A673 (cell line): ENCODE measurements around the gene WFS1. TPM values are rescaled to one million over a fixed set of nuclear protein-coding genes. Genes with fewer than 3 reads are reported as not detected.

ENCODE experiments used
- BruUV-seq: library from RNA; stranded (reverse); fragments of 400-500 nt; replicated peaks from 2 replicates; lab custom pipeline; 2021; lab: Mats Ljungman, UMichigan
- CTCF ChIA-PET: fragments of 300-600 bp; sonication (Branson Sonifier 250); formaldehyde crosslinking; loops from one replicate; lab custom pipeline; 2022; ENCODE audit warnings: antibody characterized with exemption; lab: Charles Lee
- POLR2A ChIA-PET: fragments of 300-600 bp; sonication (Branson Sonifier 250); formaldehyde crosslinking; loops from one replicate; lab custom pipeline; 2022; ENCODE audit warnings: antibody characterized with exemption; ENCODE audit not compliant: low non-redundant PET; lab: Charles Lee
- DNase-seq: peaks from one replicate; pipeline ENCODE4 v3.0.0-alpha.2; 2015; ENCODE audit warnings: low spot score
- H3K27ac ChIP-seq: fragments of 200-600 bp; sonication (generic); 2 replicates; pipeline ENCODE4 v1.5.1; 2016; ENCODE audit warnings: mixed run types, low read depth, mild to moderate bottlenecking, mixed read lengths, antibody characterized with exemption, low read length; ENCODE audit not compliant: poor library complexity, severe bottlenecking
- H3K27me3 ChIP-seq: fragments of 200-600 bp; sonication (generic); replicated peaks from 2 replicates; pipeline ENCODE4 v1.6.1; 2017; ENCODE audit warnings: mixed run types, low read depth, mild to moderate bottlenecking, mixed read lengths, antibody characterized with exemption, low read length; ENCODE audit not compliant: insufficient read depth, poor library complexity
- H3K36me3 ChIP-seq: fragments of 200-600 bp; sonication (generic); 2 replicates; pipeline ENCODE4 v1.6.1; 2016; ENCODE audit warnings: mixed run types, mild to moderate bottlenecking, mixed read lengths, antibody characterized with exemption, low read length; ENCODE audit not compliant: insufficient read depth, poor library complexity, severe bottlenecking
- H3K4me1 ChIP-seq: fragments of 200-600 bp; sonication (generic); 2 replicates; pipeline ENCODE4 v1.6.1; 2017; ENCODE audit warnings: mixed run types, mild to moderate bottlenecking, mixed read lengths, antibody characterized with exemption, low read length; ENCODE audit not compliant: insufficient read depth, poor library complexity, severe bottlenecking
- H3K4me3 ChIP-seq: fragments of 200-600 bp; sonication (generic); 2 replicates; pipeline ENCODE4 v1.5.1; 2016; ENCODE audit warnings: low read depth, mixed run types, mild to moderate bottlenecking, mixed read lengths, low read length; ENCODE audit not compliant: poor library complexity, severe bottlenecking
- H3K9me3 ChIP-seq: fragments of 200-600 bp; sonication (generic); 2 replicates; pipeline ENCODE4 v1.6.1; 2016; ENCODE audit warnings: mixed run types, low read depth, mild to moderate bottlenecking, mixed read lengths, antibody characterized with exemption, low read length; ENCODE audit not compliant: poor library complexity, severe bottlenecking
- CTCF ChIP-seq: fragments of 300-800, 200-600 bp; sonication (generic); conservative IDR thresholded peaks from 2 replicates; pipeline ENCODE4 v1.5.1; 2017; ENCODE audit warnings: low read depth, mild to moderate bottlenecking, antibody characterized with exemption, low read length, moderate library complexity, mixed read lengths
- EZH2 ChIP-seq: fragments of 200-600 bp; sonication (generic); IDR thresholded peaks from 2 replicates; pipeline ENCODE4 v1.6.1; 2017; ENCODE audit warnings: borderline replicate concordance, low read depth, mild to moderate bottlenecking, mixed read lengths, antibody characterized with exemption, low read length; ENCODE audit not compliant: poor library complexity, severe bottlenecking
- intact Hi-C: fragments of 100-400 bp; cut with micrococcal nuclease; formaldehyde crosslinking; loops from one replicate; pipeline ENCODE4 v1.10.0; 2022; ENCODE audit not compliant: unreplicated experiment
- total RNA-seq: library from RNA; stranded (reverse); gene quantifications from 2 replicates; pipeline ENCODE4 v1.2.3, GENCODE V29; 2021

Gene WFS1
- total RNA-seq, 1 experiment from 2014 or later: 14.0 TPM

- Histone ChIP-seq H3K4me3 (no peak overlapping the region), H3K27ac (no peak overlapping the region), H3K36me3 (no peaks in the 10 kb centered on the region), H3K9me3 (no peaks in the 10 kb centered on the region), H3K4me1 (no peaks in the 10 kb centered on the region), H3K27me3 (peaks cover 22% of the 10 kb centered on the region)
- CTCF ChIA-PET: no interaction called here
- TF ChIP-seq EZH2: no peak
- no TSS peak for BruUV-seq
- POLR2A ChIA-PET: no interaction called here
- no peak for DNase-seq
- intact Hi-C loops: no loop called here
These were observed 46.9 kb downstream of the WFS1 start for GRCh38 chr4:6316461-6317003.

- CTCF ChIA-PET: no interaction called here
- intact Hi-C loops: no loop called here
- Histone ChIP-seq H3K27ac (no peak overlapping the region), H3K27me3 (peaks cover 18% of the 10 kb centered on the region), H3K9me3 (no peaks in the 10 kb centered on the region), H3K4me1 (no peaks in the 10 kb centered on the region), H3K36me3 (no peaks in the 10 kb centered on the region), H3K4me3 (no peak overlapping the region)
- no peak for DNase-seq
- POLR2A ChIA-PET: no interaction called here
- BruUV-seq: no TSS peak
- TF ChIP-seq CTCF (no peak), EZH2 (no peak)
These were observed 48.6 kb downstream of the WFS1 start for GRCh38 chr4:6318206-6318605.

DNA sequence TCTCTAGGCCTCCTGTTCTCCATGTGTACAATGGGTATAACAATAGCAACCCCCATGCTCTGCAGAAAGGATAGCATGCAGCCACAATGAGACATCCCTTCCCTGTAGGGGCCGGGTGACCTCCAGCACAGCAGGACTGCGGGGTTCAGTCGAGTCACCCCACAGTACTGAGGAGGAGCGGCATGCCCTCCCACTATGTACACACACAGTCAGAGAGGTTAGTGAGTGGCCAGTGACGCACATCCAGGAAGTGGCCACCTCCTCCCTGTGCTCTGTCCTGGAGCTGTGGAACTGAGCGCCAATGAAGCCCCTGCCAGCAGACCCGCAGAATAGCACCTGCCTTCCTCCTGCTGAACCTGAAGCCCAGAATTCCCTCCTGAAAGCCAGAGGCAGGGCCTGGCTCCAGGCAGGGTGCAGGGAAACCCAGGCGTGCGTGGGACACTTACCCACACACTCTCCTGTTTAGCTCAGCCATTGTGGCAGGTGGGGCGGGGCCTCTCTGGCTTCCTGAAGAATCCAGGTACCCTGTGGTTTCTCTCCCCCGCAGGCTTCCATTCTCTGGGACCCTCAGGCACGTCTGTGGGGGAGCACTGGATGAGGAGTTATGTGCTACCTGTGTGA lies 50.0 kb downstream of the WFS1 start:
- BruUV-seq: no TSS peak
- Histone ChIP-seq H3K4me3 (no peak overlapping the region), H3K27ac (no peak overlapping the region), H3K36me3 (no peaks in the 10 kb centered on the region), H3K27me3 (peaks cover 18% of the 10 kb centered on the region), H3K9me3 (no peaks in the 10 kb centered on the region), H3K4me1 (peaks cover under 1% of the 10 kb centered on the region)
- no peak for TF ChIP-seq EZH2
- no peak for TF ChIP-seq CTCF
- ChIA-PET POLR2A (no interaction called here), CTCF (no interaction called here)
- DNase-seq: no peak
- intact Hi-C loops: no loop called here

GRCh38 chr4:6320663-6321062 lies 51.0 kb downstream of the WFS1 start:
- intact Hi-C loops: no loop called here
- Histone ChIP-seq H3K27ac (no peak overlapping the region), H3K27me3 (peaks cover 18% of the 10 kb centered on the region), H3K36me3 (no peaks in the 10 kb centered on the region), H3K9me3 (no peaks in the 10 kb centered on the region), H3K4me3 (no peak overlapping the region), H3K4me1 (peaks cover 10% of the 10 kb centered on the region)
- ChIA-PET POLR2A (no interaction called here), CTCF (no interaction called here)
- TF ChIP-seq EZH2 (no peak), CTCF (no peak)
- no peak for DNase-seq
- no TSS peak for BruUV-seq
